Left lung (tissue), 10 donors: ENCODE data around the gene GRIN2C. TPM values are rescaled to one million over a fixed set of nuclear protein-coding genes. Genes with fewer than 3 reads are reported as not detected.

ENCODE experiments used
- ATAC-seq: fragments of 200-7000 bp; cut with Tn5 transposase; one replicate; pipeline ENCODE4 v1.9.1; 2020; ENCODE audit warnings: moderate library complexity
- DNase-seq, 4 donors: peaks; one replicate each; pipeline ENCODE4 v3.0.0-alpha.2; 2013 to 2020
- H3K27ac ChIP-seq, 2 donors: fragments of 200-600 bp; sonication (generic) in 1 of 2; one replicate each; pipeline versions ENCODE4 v1.5.0 to v1.8.0; 2020 to 2021
- H3K27me3 ChIP-seq, 2 donors: fragments of 200-600 bp; sonication (generic) in 1 of 2; one replicate each; pipeline versions ENCODE4 v1.5.0 to v1.8.0; 2020 to 2021
- H3K36me3 ChIP-seq, 2 donors: fragments of 200-600 bp; sonication (generic) in 1 of 2; one replicate each; pipeline versions ENCODE4 v1.5.0 to v1.8.0; 2020 to 2021
- H3K4me1 ChIP-seq, 2 donors: fragments of 200-600 bp; one replicate each; pipeline ENCODE4 v1.8.0; 2021
- H3K4me3 ChIP-seq, 2 donors: fragments of 200-600 bp; sonication (generic) in 1 of 2; one replicate each; pipeline versions ENCODE4 v1.5.0 to v1.8.0; 2020 to 2021; ENCODE audit warnings: mild to moderate bottlenecking in 1 of 2
- H3K9me3 ChIP-seq, 2 donors: fragments of 200-600 bp; sonication (generic) in 1 of 2; one replicate each; pipeline versions ENCODE4 v1.5.0 to v1.8.0; 2020 to 2021
- intact Hi-C, 2 donors: fragments of 100-400 bp; cut with DNase I; formaldehyde crosslinking; loops; one replicate each; pipeline versions ENCODE4 v1.11.2 to v1.14.2; 2022
- polyA plus RNA-seq, 6 donors: library from polyadenylated mRNA; unstranded; fragments of 120-200 nt; gene quantifications; one replicate each; pipeline ENCODE4 v1.2.1, GENCODE V29; 2013; ENCODE audit not compliant: insufficient read length in 6 of 6
- total RNA-seq, 2 donors: library from RNA; stranded (reverse); fragmentation: NEBNext Ultra II Directional; extraction: Animal tissue kit (Norgen Biotek cat#: 25700); gene quantifications; one replicate each; pipeline ENCODE4 v1.2.1, GENCODE V29; 2021
- TF ChIP-seq, protein P1 (sequence below), 2 donors: fragments of 200-600 bp; sonication (generic) in 1 of 2; IDR thresholded peaks; one replicate each; pipeline versions ENCODE4 v1.5.0 to v1.8.0; 2021; ENCODE audit warnings: antibody characterized with exemption in 2 of 2
- donor health status: DM: no; HTN: yes; CAD: no.
- donor health status: DM: no; HTN: no; CAD: no.

GRIN2C gene
- total and polyA plus RNA-seq, 8 donors: 0.15 to 0.43 (median 0.26) TPM; not detected in 1

DNA sequence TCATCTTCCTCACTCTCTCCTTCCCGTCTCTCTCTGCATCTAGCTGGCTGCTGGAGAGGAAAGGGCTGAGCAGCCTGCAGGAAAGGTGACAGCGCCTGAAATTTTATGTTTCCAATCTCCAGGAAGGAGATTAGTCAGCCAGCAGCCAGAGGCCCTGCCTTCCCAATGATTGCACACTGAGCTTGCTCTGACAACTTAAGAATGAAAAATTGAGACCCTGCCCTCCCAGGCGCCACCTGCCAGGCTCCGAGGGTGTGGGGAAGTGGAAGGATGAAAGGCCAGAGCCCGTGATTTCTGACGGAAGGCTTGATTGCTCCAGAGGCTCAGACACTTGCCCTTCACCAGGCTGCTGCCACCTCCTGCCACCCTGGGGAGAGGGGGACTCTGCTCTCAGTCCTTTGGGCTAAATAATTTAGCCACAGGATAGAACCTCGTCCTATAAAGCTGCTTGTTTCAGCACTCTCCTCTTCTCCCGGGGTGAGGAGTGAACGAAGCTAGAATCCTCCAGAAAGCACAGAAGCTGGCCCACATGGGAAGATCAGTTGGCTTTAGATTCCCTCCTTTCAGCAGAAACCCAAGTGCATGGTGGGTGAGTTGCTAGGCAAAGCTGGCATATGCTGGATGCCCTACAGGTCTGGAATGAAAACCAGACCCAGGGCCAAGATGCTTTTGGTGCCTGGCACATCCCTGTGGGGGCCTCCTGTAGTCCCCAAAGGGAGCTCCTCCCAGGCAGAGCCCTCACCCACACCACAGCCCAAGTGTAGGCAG, 33.5 kb downstream of the GRIN2C start:
- DNase-seq: no peak
- no peak for ATAC-seq
- Histone ChIP-seq H3K27ac (no peak overlapping the region), H3K36me3 (peaks cover 0 to 77% of the 10 kb centered on the region in 2 donors), H3K9me3 (no peaks in the 10 kb centered on the region), H3K27me3 (no peaks in the 10 kb centered on the region), H3K4me3 (no peak overlapping the region), H3K4me1 (no peaks in the 10 kb centered on the region)
- TF ChIP-seq, protein P1, sequence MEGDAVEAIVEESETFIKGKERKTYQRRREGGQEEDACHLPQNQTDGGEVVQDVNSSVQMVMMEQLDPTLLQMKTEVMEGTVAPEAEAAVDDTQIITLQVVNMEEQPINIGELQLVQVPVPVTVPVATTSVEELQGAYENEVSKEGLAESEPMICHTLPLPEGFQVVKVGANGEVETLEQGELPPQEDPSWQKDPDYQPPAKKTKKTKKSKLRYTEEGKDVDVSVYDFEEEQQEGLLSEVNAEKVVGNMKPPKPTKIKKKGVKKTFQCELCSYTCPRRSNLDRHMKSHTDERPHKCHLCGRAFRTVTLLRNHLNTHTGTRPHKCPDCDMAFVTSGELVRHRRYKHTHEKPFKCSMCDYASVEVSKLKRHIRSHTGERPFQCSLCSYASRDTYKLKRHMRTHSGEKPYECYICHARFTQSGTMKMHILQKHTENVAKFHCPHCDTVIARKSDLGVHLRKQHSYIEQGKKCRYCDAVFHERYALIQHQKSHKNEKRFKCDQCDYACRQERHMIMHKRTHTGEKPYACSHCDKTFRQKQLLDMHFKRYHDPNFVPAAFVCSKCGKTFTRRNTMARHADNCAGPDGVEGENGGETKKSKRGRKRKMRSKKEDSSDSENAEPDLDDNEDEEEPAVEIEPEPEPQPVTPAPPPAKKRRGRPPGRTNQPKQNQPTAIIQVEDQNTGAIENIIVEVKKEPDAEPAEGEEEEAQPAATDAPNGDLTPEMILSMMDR (IDR thresholded peaks at IDR 0.05): no peak
- intact Hi-C loops: no loop called here

DNA sequence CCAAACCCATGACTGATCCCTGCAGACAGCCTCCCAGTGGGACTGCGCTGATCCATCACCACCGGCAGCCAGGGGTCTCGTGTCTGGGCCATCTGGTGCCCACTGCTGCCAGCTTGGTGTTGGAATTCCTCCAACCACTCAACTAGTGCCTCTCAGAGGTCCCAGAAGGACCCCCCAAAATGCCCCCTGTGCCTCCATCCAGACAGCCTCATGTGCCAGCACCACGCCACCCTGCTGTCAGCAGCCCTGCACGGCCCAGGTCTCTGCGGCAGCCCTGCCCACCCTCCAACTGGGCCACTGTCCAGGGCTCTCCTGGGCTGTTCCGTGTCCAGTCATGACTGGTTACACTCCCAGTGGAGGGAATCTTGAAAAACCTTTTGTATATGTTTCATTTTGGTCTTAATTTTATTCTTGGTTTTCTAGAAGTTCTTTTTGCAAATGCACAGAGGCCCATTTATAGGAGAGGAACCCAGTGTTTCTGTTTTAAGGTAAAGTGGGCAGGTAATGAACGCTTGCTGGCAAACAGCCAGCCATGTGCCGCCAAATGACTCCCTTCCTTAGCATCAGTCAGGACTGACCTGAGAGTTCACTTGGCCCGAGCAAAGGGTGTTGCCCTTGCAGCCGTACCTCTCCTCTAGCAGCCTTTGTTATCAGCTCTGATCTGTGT, 34.6 kb downstream of the GRIN2C start:
- DNase-seq: no peak
- TF ChIP-seq, protein P1 (IDR thresholded peaks at IDR 0.05): no peak
- Histone ChIP-seq H3K9me3 (no peaks in the 10 kb centered on the region), H3K27me3 (no peaks in the 10 kb centered on the region), H3K36me3 (peaks cover 0 to 77% of the 10 kb centered on the region in 2 donors), H3K4me3 (no peak overlapping the region), H3K27ac (no peak overlapping the region), H3K4me1 (no peaks in the 10 kb centered on the region)
- intact Hi-C loops: no loop called here
- ATAC-seq: no peak

DNA sequence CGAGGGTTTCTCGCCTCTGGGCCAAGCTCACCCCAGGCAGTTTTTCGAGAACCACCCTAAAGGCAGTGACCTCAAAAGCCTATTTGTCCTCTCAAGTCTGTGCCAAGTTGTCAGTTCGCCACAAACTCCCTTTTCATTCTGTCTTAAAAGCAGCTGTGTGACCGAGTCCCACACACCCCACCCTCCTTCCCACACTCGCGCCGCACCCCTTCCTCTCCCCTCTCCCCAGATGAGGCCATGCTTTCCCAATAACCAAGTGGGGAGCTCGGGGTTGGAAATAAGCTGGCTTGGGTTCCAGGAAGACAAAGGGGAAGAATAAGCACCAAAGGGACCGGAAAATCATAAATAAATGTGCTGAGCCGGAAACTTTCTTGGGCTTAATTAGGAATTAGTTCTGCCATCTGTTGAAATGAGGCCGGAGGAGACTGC, 36.7 kb downstream of the GRIN2C start:
- Histone ChIP-seq H3K4me1 (no peaks in the 10 kb centered on the region), H3K36me3 (peaks cover 0 to 77% of the 10 kb centered on the region in 2 donors), H3K4me3 (no peak overlapping the region), H3K27me3 (no peaks in the 10 kb centered on the region), H3K9me3 (no peaks in the 10 kb centered on the region), H3K27ac (no peak overlapping the region)
- intact Hi-C loops: no loop called here
- TF ChIP-seq, protein P1 (IDR thresholded peaks at IDR 0.05): no peak
- DNase-seq: peak in 1 of 4 donors; percentile 29
- ATAC-seq: no peak

DNA sequence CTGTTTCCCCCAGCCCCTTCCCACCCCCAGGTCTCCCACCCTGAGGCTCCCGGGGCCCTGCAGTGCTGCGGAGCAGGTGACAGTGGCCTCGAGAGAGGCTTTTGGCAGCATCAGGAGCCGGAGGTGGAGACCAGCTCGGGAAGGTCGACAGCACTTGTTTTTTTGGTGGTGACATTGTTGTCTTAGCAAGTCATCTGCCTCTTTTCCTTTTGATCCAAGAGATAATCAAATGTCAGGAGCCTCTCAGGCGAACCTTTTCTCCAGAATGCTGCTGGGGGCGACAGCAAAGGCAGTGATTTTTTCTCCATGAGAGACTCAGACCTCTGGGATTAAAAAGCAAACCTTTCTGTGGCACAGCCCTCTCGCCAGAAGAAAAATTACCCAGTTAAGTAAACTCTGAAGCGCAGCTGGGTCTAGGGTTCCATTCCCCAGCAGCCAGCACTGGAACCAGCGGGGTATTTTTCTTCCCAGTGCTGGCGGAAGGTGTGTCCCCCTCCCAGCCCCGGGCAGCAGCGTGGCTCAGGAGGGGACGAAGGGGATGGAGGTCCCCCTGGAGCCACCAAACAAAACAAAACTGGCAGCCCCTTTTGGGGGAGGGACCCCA, 37.2 kb downstream of the GRIN2C start:
- no peak overlapping the region for H3K4me3 ChIP-seq
- H3K9me3 ChIP-seq: no peaks in the 10 kb centered on the region
- DNase-seq (no peak), ATAC-seq (no peak)
- H3K27ac ChIP-seq: no peak overlapping the region
- intact Hi-C loops: no loop called here
- peaks cover 0 to 82% of the 10 kb centered on the region in 2 donors for H3K36me3 ChIP-seq
- H3K4me1 ChIP-seq: no peaks in the 10 kb centered on the region
- no peaks in the 10 kb centered on the region for H3K27me3 ChIP-seq
- TF ChIP-seq, protein P1 (IDR thresholded peaks at IDR 0.05): no peak
